PC-9 (cell line): ENCODE measurements around the gene FAM174C. TPM values are rescaled to one million over a fixed set of nuclear protein-coding genes. Genes with fewer than 3 reads are reported as not detected.

Source experiments
- BruUV-seq: library from RNA; stranded (reverse); fragments of 400-500 nt; replicated peaks from 2 replicates; lab custom pipeline; 2021; lab: Mats Ljungman, UMichigan
- CTCF ChIA-PET: fragments of 300-600 bp; sonication (Branson Sonifier 250); formaldehyde crosslinking; loops from one replicate; lab custom pipeline; 2022; ENCODE audit warnings: antibody characterized with exemption; lab: Charles Lee
- POLR2A ChIA-PET: fragments of 300-600 bp; sonication (Branson Sonifier 250); formaldehyde crosslinking; loops from one replicate; lab custom pipeline; 2022; ENCODE audit warnings: antibody characterized with exemption; ENCODE audit not compliant: unreplicated experiment; lab: Charles Lee
- DNase-seq, 2 experiments: peaks; one replicate each; pipeline versions ENCODE4 v3.0.0 to v3.0.0-alpha.2; 2015 to 2022; ENCODE audit warnings: mixed read lengths in 1 of 2
- H2AFZ ChIP-seq: fragments of 200-600 bp; sonication (generic); 2 replicates; pipeline ENCODE4 v1.8.1; 2017; ENCODE audit warnings: antibody characterized with exemption
- H3F3A ChIP-seq: fragments of 200-600 bp; sonication (generic); 2 replicates; pipeline ENCODE4 v1.8.1; 2017; ENCODE audit warnings: antibody characterized with exemption, mild to moderate bottlenecking, low read depth; ENCODE audit not compliant: insufficient read depth
- H3K27ac ChIP-seq: fragments of 200-600 bp; sonication (generic); 2 replicates; pipeline ENCODE4 v1.6.1; 2016; ENCODE audit warnings: mixed run types
- H3K27me3 ChIP-seq: fragments of 200-600 bp; sonication (generic); 2 replicates; pipeline ENCODE4 v1.6.1; 2016; ENCODE audit warnings: low read depth, mixed run types; ENCODE audit not compliant: insufficient read depth
- H3K36me3 ChIP-seq: fragments of 200-600 bp; sonication (generic); 2 replicates; pipeline ENCODE4 v1.6.1; 2016; ENCODE audit warnings: low read depth, mixed run types
- H3K4me1 ChIP-seq: fragments of 200-600 bp; sonication (generic); replicated peaks from 2 replicates; pipeline ENCODE4 v1.6.1; 2016; ENCODE audit warnings: mixed run types; ENCODE audit not compliant: insufficient read depth
- H3K4me2 ChIP-seq: fragments of 200-600 bp; sonication (generic); 2 replicates; pipeline ENCODE4 v1.6.1; 2017; ENCODE audit warnings: mixed run types
- H3K4me3 ChIP-seq: fragments of 200-600 bp; sonication (generic); 2 replicates; pipeline ENCODE4 v1.6.1; 2016; ENCODE audit warnings: mixed run types
- H3K79me2 ChIP-seq: fragments of 200-600 bp; sonication (generic); 2 replicates; pipeline ENCODE4 v1.6.1; 2017; ENCODE audit warnings: low read depth, mixed run types
- H3K9me2 ChIP-seq: fragments of 200-600 bp; sonication (generic); 2 replicates; pipeline ENCODE4 v1.8.1; 2017; ENCODE audit warnings: mild to moderate bottlenecking; ENCODE audit not compliant: insufficient read depth
- H3K9me3 ChIP-seq: fragments of 200-600 bp; sonication (generic); 2 replicates; pipeline ENCODE4 v1.8.1; 2016; ENCODE audit warnings: low read depth; ENCODE audit not compliant: insufficient read depth
- H4K20me1 ChIP-seq: fragments of 200-600 bp; sonication (generic); 2 replicates; pipeline ENCODE4 v1.8.1; 2017; ENCODE audit not compliant: insufficient read depth
- CTCF ChIP-seq: fragments of 200-600 bp; sonication (generic); conservative IDR thresholded peaks from 2 replicates; pipeline ENCODE4 v1.6.1; 2017; ENCODE audit warnings: mixed run types, antibody characterized with exemption, mild to moderate bottlenecking, moderate library complexity
- EZH2 ChIP-seq: fragments of 200-600 bp; sonication (generic); IDR thresholded peaks from 2 replicates; pipeline ENCODE4 v1.8.0; 2017; ENCODE audit warnings: antibody characterized with exemption, low read depth
- intact Hi-C: fragments of 100-400 bp; cut with micrococcal nuclease; formaldehyde crosslinking; loops from one replicate; pipeline ENCODE4 v1.10.0; 2022; ENCODE audit not compliant: unreplicated experiment
- total RNA-seq: library from RNA; stranded (reverse); gene quantifications from 2 replicates; pipeline ENCODE4 v1.2.3, GENCODE V29; 2021

The FAM174C gene
- total RNA-seq, 1 experiment from 2014 or later = 51.8 TPM

GRCh38 chr19:1234051-1234954 is 41.0 kb upstream of the FAM174C start:
- Histone ChIP-seq H3K27ac (no peak overlapping the region), H3K9me3 (no peaks in the 10 kb centered on the region), H3K36me3 (no peaks in the 10 kb centered on the region), H3F3A (peaks cover 20% of the 10 kb centered on the region), H2AFZ (no peak overlapping the region), H3K4me1 (0 out of 2 replicates have a peak, but pooled peaks cover 6% of the 10 kb centered on the region), H4K20me1 (no peaks in the 10 kb centered on the region), H3K9me2 (no peaks in the 10 kb centered on the region), H3K27me3 (no peaks in the 10 kb centered on the region), H3K4me2 (no peak overlapping the region), H3K79me2 (no peaks in the 10 kb centered on the region), H3K4me3 (no peak overlapping the region)
- ChIA-PET CTCF (no interaction called here), POLR2A (no interaction called here)
- no TSS peak for BruUV-seq
- intact Hi-C loops = no loop called here
- DNase-seq = no peak
- TF ChIP-seq CTCF (no peak), EZH2 (no peak)

GRCh38 chr19:1234955-1235380 is 40.4 kb upstream of the FAM174C start:
- Histone ChIP-seq H3K9me2 (no peaks in the 10 kb centered on the region), H3K27ac (no peak overlapping the region), H3F3A (peaks cover 27% of the 10 kb centered on the region), H3K4me3 (no peak overlapping the region), H3K9me3 (no peaks in the 10 kb centered on the region), H3K27me3 (no peaks in the 10 kb centered on the region), H3K36me3 (no peaks in the 10 kb centered on the region), H3K4me2 (no peak overlapping the region), H3K4me1 (0 out of 2 replicates have a peak, but pooled peaks cover 6% of the 10 kb centered on the region), H4K20me1 (no peaks in the 10 kb centered on the region), H2AFZ (no peak overlapping the region), H3K79me2 (no peaks in the 10 kb centered on the region)
- intact Hi-C loops = no loop called here
- TF ChIP-seq EZH2 = no peak
- no peak for TF ChIP-seq CTCF
- ChIA-PET POLR2A (no interaction called here), CTCF (no interaction called here)
- no TSS peak for BruUV-seq
- no peak for DNase-seq

- H3K79me2 ChIP-seq = no peaks in the 10 kb centered on the region
- no peaks in the 10 kb centered on the region for H3K27me3 ChIP-seq
- no peak overlapping the region for H3K27ac ChIP-seq
- H4K20me1 ChIP-seq = no peaks in the 10 kb centered on the region
- peaks cover 9% of the 10 kb centered on the region; the same call in 1 of the 2 replicates for H3K4me1 ChIP-seq
- no peaks in the 10 kb centered on the region for H3K9me2 ChIP-seq
- intact Hi-C loops = no loop called here
- ChIA-PET CTCF (no interaction called here), POLR2A (no interaction called here)
- no peak for DNase-seq
- peaks cover 28% of the 10 kb centered on the region for H3F3A ChIP-seq
- no peak overlapping the region; the same call in 1 of the 2 replicates for H3K4me2 ChIP-seq
- H3K4me3 ChIP-seq = no peak overlapping the region
- H3K36me3 ChIP-seq = no peaks in the 10 kb centered on the region
- no TSS peak for BruUV-seq
- no peaks in the 10 kb centered on the region for H3K9me3 ChIP-seq
- no peak overlapping the region for H2AFZ ChIP-seq
- TF ChIP-seq EZH2 (no peak), CTCF (no peak)
Measured at GRCh38 chr19:1235625-1236538, 39.4 kb upstream of the FAM174C start.
